ENCODE measurements around the gene EXTL1. TPM values are rescaled to one million over a fixed set of nuclear protein-coding genes. Genes with fewer than 3 reads are reported as not detected.

The EXTL1 gene
- polyA plus RNA-seq, 1 of the 3 experiments (the other 2 are of a cell fraction): 0.58 TPM

GRCh38 chr1:25971811-25972180 is 49.8 kb upstream of the EXTL1 start:
- Histone ChIP-seq H3K9me2 (no peaks in the 10 kb centered on the region), H3K9me3 (no peaks in the 10 kb centered on the region), H3K27ac (ENCODE audit: low read depth in 2 of 2, low read length in 1 of 2) (no peak overlapping the region), H4K20me1 (ENCODE audit: insufficient read depth) (no peaks in the 10 kb centered on the region), H3K4me3 (ENCODE audit: low read depth in 2 of 2, low read length in 1 of 2) (no peak overlapping the region), H3K36me3 (replicated peaks in 1 of 2; ENCODE audit: control insufficient read depth in 1 of 2, insufficient read depth in 2 of 2, low read length in 1 of 2) (peaks cover 12 to 36% of the 10 kb centered on the region in 2 experiments), H3K4me2 (no peak overlapping the region), H3K4me1 (ENCODE audit: control insufficient read depth in 1 of 2, insufficient read depth in 2 of 2, low read depth in 1 of 2, low read length in 1 of 2) (no peaks in the 10 kb centered on the region), H3K79me2 (ENCODE audit: insufficient read depth) (no peaks in the 10 kb centered on the region), H3K27me3 (ENCODE audit: insufficient read depth) (no peaks in the 10 kb centered on the region), H2AFZ (ENCODE audit: low read depth) (no peak overlapping the region), H3F3A (replicated peaks; ENCODE audit: insufficient read depth) (no peaks in the 10 kb centered on the region), H3K9ac (no peak overlapping the region)
- ChIA-PET CTCF (interaction anchor here (0.9 to 1.3 kb wide), 2 partner anchors 10 to 76 kb away, joined by 3 to 6 read pairs; no protein-coding TSS in a partner anchor), POLR2A (no interaction called here)
- TF ChIP-seq NRF1 (IDR thresholded peaks at IDR 0.05; ENCODE audit: low read depth, low read length) (no peak), GATA2 (CRISPR knock-in tag; IDR thresholded peaks at IDR 0.05) (no peak), EP300 (IDR thresholded peaks at IDR 0.05; ENCODE audit: borderline replicate concordance in 1 of 2, low read depth in 1 of 2, low read length in 1 of 2) (no peak)
- 89% methylated on average over 1 of the region's 1 CpG for WGBS (ENCODE audit: low lambda C conversion rate)
- DNase-seq: no peak

- no peaks in the 10 kb centered on the region for H3K79me2 ChIP-seq (ENCODE audit: insufficient read depth)
- H2AFZ ChIP-seq (ENCODE audit: low read depth): no peak overlapping the region
- no peaks in the 10 kb centered on the region for H3K4me1 ChIP-seq (ENCODE audit: control insufficient read depth in 1 of 2, insufficient read depth in 2 of 2, low read depth in 1 of 2, low read length in 1 of 2)
- CTCF ChIA-PET: no interaction called here
- TF ChIP-seq USF2 (IDR thresholded peaks at IDR 0.05; ENCODE audit: borderline replicate concordance, low read depth, low read length) (no peak), GATA2 (CRISPR knock-in tag; IDR thresholded peaks at IDR 0.05) (no peak), FOXM1 (IDR thresholded peaks at IDR 0.05; ENCODE audit: low read depth) (no peak), SIN3A (IDR thresholded peaks at IDR 0.05; ENCODE audit: borderline replicate concordance, low read depth, low read length) (no peak), ZBTB33 (IDR thresholded peaks at IDR 0.05; ENCODE audit: borderline replicate concordance, low read depth) (no peak), TAF1 (IDR thresholded peaks at IDR 0.05; ENCODE audit: borderline replicate concordance, low read depth, low read length) (no peak)
- no peak for DNase-seq
- POLR2A ChIA-PET: no interaction called here
- H3F3A ChIP-seq (replicated peaks; ENCODE audit: insufficient read depth): no peaks in the 10 kb centered on the region
- H4K20me1 ChIP-seq (ENCODE audit: insufficient read depth): no peaks in the 10 kb centered on the region
- peaks cover 14 to 38% of the 10 kb centered on the region in 2 experiments for H3K36me3 ChIP-seq (replicated peaks in 1 of 2; ENCODE audit: control insufficient read depth in 1 of 2, insufficient read depth in 2 of 2, low read length in 1 of 2)
- no peak overlapping the region; a peak in 1 of 4 replicates for H3K27ac ChIP-seq (ENCODE audit: low read depth in 2 of 2, low read length in 1 of 2)
- no peak overlapping the region for H3K4me2 ChIP-seq
- no peak overlapping the region for H3K4me3 ChIP-seq (ENCODE audit: low read depth in 2 of 2, low read length in 1 of 2)
- no peaks in the 10 kb centered on the region for H3K9me3 ChIP-seq
- H3K27me3 ChIP-seq (ENCODE audit: insufficient read depth): no peaks in the 10 kb centered on the region
- 90% methylated on average over 5 of the region's 6 CpGs for WGBS (ENCODE audit: low lambda C conversion rate)
- H3K9me2 ChIP-seq: no peaks in the 10 kb centered on the region
- no peak overlapping the region for H3K9ac ChIP-seq
These were observed 47.8 kb upstream of the EXTL1 start for GRCh38 chr1:25973610-25974321.

Data from SK-N-SH (cell line).